Testis (tissue), 2 donors: Measurements from ENCODE around the gene SLC22A4.

ENCODE experiments used
- CTCF ChIP-seq, 3 experiments: fragments of 450-650 bp in 2 of 3; fragments of 200-600 bp in 1 of 3; sonication (generic) in 1 of 3; IDR thresholded peaks; one replicate each; pipeline ENCODE4 v1.5.1; 2016 to 2019; ENCODE audit warnings: antibody characterized with exemption in 3 of 3, mild to moderate bottlenecking in 2 of 3, moderate library complexity in 1 of 3
- POLR2A ChIP-seq: fragments of 450-650 bp; IDR thresholded peaks from one replicate; pipeline ENCODE4 v1.6.1; 2017; ENCODE audit warnings: antibody characterized with exemption, mild to moderate bottlenecking, moderate library complexity

DNA sequence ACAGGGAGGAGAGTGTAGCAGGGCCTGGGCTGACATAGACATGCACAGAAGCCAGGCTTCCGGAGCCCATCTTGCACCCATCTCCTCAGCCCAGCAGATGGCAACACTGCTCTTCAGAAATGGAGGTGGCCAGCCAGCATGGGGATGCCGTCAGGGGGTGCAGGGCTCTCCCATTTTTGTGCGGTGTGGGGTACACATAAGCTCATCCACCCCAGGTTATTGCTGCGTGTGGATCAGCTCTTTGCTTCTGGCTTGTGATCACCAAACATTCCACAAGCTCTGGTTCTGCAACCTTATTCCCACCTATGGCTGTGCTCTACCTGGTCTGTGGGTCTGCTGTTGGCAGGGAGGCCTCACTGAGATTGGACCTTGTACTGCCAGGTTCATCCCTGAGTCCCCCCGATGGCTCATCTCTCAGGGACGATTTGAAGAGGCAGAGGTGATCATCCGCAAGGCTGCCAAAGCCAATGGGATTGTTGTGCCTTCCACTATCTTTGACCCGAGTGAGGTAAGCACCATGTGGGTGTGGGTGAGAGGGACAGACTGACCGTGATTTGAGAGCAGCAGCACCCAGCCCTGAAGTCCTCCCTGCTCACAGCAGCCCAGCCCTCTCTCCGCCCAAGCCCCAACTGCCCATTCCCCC lies 92.6 kb downstream of the SLC22A4 start:
- TF ChIP-seq CTCF (IDR thresholded peaks at IDR 0.05): peak; percentile 51 to 74 (median 57)
- TF ChIP-seq POLR2A: no peak
